DOHH2 (cell line): ENCODE data around the gene MAPK8IP1.

Experiments
- CTCF ChIP-seq: fragments of 200-600 bp; sonication (generic); IDR thresholded peaks from one replicate; pipeline ENCODE4 v1.5.1; 2014; ENCODE audit warnings: antibody characterized with exemption, mild to moderate bottlenecking, low read depth, low read length; ENCODE audit not compliant: poor library complexity, severe bottlenecking
- EZH2phosphoT487 ChIP-seq: fragments of 200-600 bp; sonication (generic); IDR thresholded peaks from 2 replicates; pipeline ENCODE4 v1.6.1; 2017; ENCODE audit warnings: borderline replicate concordance, mild to moderate bottlenecking, antibody characterized with exemption, low read length, moderate library complexity, mixed read lengths

DNA sequence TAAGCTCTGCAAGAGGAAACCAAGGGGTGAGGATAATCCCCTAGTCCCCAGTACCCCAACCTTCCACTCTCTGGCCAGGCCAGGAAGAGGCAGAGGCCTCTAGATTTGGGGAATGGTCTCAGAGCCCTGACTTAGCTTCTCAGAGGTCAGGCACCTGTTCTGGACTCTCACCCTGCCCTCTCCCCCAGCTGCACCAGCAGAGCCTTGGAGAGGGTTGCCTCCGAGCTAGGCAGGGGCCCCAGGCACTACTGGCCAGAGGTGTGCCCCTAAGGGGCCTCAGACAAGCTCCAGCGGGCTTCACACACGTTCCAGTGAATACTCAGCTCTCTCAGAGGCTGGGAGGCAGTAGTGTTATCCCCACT lies 13.6 kb downstream of the MAPK8IP1 start:
- no peak for TF ChIP-seq CTCF
- no peak for TF ChIP-seq EZH2phosphoT487
